Left renal cortex interstitium (tissue), 4 donors: Measurements from ENCODE around the gene CEP44. TPM values are rescaled to one million over a fixed set of nuclear protein-coding genes. Genes with fewer than 3 reads are reported as not detected.
"Not testable (repeated sequence)": the region's sequence is repeated elsewhere in the genome, so short reads cannot be mapped to it uniquely, and the experiment has no call there.

Source experiments
- DNase-seq, 4 donors: peaks; one replicate each; pipeline ENCODE4 v3.0.0-alpha.2; 2013; ENCODE audit warnings: low read depth in 4 of 4, low spot score in 2 of 4, missing footprints in 1 of 4
- polyA plus RNA-seq, 4 donors: library from polyadenylated mRNA; unstranded; fragments of 120-200 nt; gene quantifications; one replicate each; pipeline ENCODE4 v1.2.1, GENCODE V29; 2013; ENCODE audit not compliant: insufficient read length in 4 of 4

Gene CEP44
- polyA plus RNA-seq = 10 to 100 TPM; 15.7 to 33.4 (median 22.0) TPM

- DNase-seq = peak; percentile 80 to 98 (median 88)
Measured at GRCh38 chr4:174283507-174284471, at the start of gene CEP44, which contains the start of gene FBXO8. Gene CEP44, plus strand, starts transcription at chr4:174283911. Its CDS starts 15,211 bp downstream, at chr4:174299122. Gene FBXO8, minus strand, starts transcription at chr4:174283667. Its CDS starts 20,575 bp downstream, at chr4:174263092.

- DNase-seq = no peak
Measured at GRCh38 chr4:174236359-174236758, 47.4 kb upstream of the CEP44 start.

GRCh38 chr4:174241162-174241561, 42.5 kb upstream of the CEP44 start:
- no peak for DNase-seq

- no peak for DNase-seq
Measured at GRCh38 chr4:174244441-174244840, 39.3 kb upstream of the CEP44 start.

GRCh38 chr4:174245714-174246113, 38.0 kb upstream of the CEP44 start:
- DNase-seq = no peak

GRCh38 chr4:174248407-174248806, 35.3 kb upstream of the CEP44 start:
- DNase-seq = no peak

GRCh38 chr4:174252412-174252811, 31.3 kb upstream of the CEP44 start:
- no peak for DNase-seq

- DNase-seq = no peak
Measured at GRCh38 chr4:174254613-174255012, 29.1 kb upstream of the CEP44 start.

- no peak for DNase-seq
Measured at GRCh38 chr4:174255374-174255773, 28.3 kb upstream of the CEP44 start.

GRCh38 chr4:174255786-174256185, 27.9 kb upstream of the CEP44 start:
- no peak for DNase-seq

GRCh38 chr4:174256277-174256713, 27.4 kb upstream of the CEP44 start:
- DNase-seq = no peak

- no peak for DNase-seq
Measured at GRCh38 chr4:174259580-174259979, 24.1 kb upstream of the CEP44 start.

- no peak for DNase-seq
Measured at GRCh38 chr4:174260099-174260498, 23.6 kb upstream of the CEP44 start.

GRCh38 chr4:174261432-174261831, 22.3 kb upstream of the CEP44 start:
- not testable (repeated sequence) for DNase-seq

- DNase-seq = no peak
Measured at GRCh38 chr4:174262624-174263444, 20.9 kb upstream of the CEP44 start.

- DNase-seq = no peak
Measured at GRCh38 chr4:174263445-174263736, 20.3 kb upstream of the CEP44 start.

- no peak for DNase-seq
Measured at GRCh38 chr4:174265916-174266315, 17.8 kb upstream of the CEP44 start.

- no peak for DNase-seq
Measured at GRCh38 chr4:174266416-174266815, 17.3 kb upstream of the CEP44 start.

- DNase-seq = no peak
Measured at GRCh38 chr4:174273930-174274329, 9.8 kb upstream of the CEP44 start.

- no peak for DNase-seq
Measured at GRCh38 chr4:174274436-174274835, 9.3 kb upstream of the CEP44 start.

- DNase-seq = no peak
Measured at GRCh38 chr4:174275101-174275500, 8.6 kb upstream of the CEP44 start.
